Nephron (organoid): ENCODE results near the gene LOXL3.

Source experiments
- H3K27ac Mint-ChIP-seq, 3 experiments: 2 replicates each; pipeline ENCODE4 v1.8.0; 2020; ENCODE audit warnings: mixed read lengths in 3 of 3, mild to moderate bottlenecking in 2 of 3, moderate library complexity in 1 of 3
- H3K27me3 Mint-ChIP-seq: 2 replicates; pipeline ENCODE4 v1.8.0; 2021; ENCODE audit warnings: low read depth, mild to moderate bottlenecking, moderate library complexity, mixed read lengths
- H3K36me3 Mint-ChIP-seq: 2 replicates; pipeline ENCODE4 v1.8.0; 2020; ENCODE audit warnings: low read depth, mixed read lengths
- H3K4me1 Mint-ChIP-seq: 2 replicates; pipeline ENCODE4 v1.8.0; 2020; ENCODE audit warnings: mixed read lengths
- H3K4me3 Mint-ChIP-seq, 3 experiments: 2 replicates each; pipeline ENCODE4 v1.8.0; 2020; ENCODE audit warnings: mild to moderate bottlenecking in 3 of 3, mixed read lengths in 3 of 3, moderate library complexity in 2 of 3
- H3K9me3 Mint-ChIP-seq: 2 replicates; pipeline ENCODE4 v1.8.0; 2020; ENCODE audit warnings: mixed read lengths
- TF ChIP-seq, protein P1 (sequence below), 3 experiments: fragments of 200-600 bp; sonication (generic); IDR thresholded peaks; one replicate each; pipeline ENCODE4 v1.5.0; 2021; ENCODE audit warnings: antibody characterized with exemption in 3 of 3; ENCODE audit not compliant: unreplicated experiment in 3 of 3

The LOXL3 gene

DNA sequence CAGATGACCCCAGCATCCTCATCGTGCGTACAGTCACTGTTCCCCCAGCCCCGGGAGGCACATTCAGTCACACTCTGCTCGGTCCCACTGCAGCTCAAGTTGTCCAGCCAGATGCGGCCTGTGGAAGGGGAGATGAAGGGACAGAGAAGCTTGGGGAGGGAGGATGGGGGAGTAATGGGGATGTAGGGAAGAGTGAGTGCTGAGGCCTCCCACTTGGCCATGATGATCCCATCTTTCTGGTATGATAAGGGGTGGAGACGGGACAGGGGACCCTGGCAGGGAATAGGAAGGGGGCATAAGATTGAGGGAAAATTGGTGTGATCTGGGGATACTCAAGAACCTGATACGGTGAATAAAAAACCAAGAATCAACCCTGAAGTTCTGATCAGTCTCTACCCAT lies 3.5 kb downstream of the LOXL3 start:
- peaks cover 6% of the 10 kb centered on the region for H3K27me3 Mint-ChIP-seq
- H3K4me1 Mint-ChIP-seq, result peaks cover 42% of the 10 kb centered on the region
- H3K4me3 Mint-ChIP-seq, result peak overlapping the region; percentile 71 to 78 (median 77)
- peaks cover 5% of the 10 kb centered on the region for H3K36me3 Mint-ChIP-seq
- no peaks in the 10 kb centered on the region for H3K9me3 Mint-ChIP-seq
- H3K27ac Mint-ChIP-seq, result no peak overlapping the region
- TF ChIP-seq, protein P1, sequence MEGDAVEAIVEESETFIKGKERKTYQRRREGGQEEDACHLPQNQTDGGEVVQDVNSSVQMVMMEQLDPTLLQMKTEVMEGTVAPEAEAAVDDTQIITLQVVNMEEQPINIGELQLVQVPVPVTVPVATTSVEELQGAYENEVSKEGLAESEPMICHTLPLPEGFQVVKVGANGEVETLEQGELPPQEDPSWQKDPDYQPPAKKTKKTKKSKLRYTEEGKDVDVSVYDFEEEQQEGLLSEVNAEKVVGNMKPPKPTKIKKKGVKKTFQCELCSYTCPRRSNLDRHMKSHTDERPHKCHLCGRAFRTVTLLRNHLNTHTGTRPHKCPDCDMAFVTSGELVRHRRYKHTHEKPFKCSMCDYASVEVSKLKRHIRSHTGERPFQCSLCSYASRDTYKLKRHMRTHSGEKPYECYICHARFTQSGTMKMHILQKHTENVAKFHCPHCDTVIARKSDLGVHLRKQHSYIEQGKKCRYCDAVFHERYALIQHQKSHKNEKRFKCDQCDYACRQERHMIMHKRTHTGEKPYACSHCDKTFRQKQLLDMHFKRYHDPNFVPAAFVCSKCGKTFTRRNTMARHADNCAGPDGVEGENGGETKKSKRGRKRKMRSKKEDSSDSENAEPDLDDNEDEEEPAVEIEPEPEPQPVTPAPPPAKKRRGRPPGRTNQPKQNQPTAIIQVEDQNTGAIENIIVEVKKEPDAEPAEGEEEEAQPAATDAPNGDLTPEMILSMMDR (IDR thresholded peaks at IDR 0.05; ENCODE audit: unreplicated experiment in 3 of 3), result no peak

DNA sequence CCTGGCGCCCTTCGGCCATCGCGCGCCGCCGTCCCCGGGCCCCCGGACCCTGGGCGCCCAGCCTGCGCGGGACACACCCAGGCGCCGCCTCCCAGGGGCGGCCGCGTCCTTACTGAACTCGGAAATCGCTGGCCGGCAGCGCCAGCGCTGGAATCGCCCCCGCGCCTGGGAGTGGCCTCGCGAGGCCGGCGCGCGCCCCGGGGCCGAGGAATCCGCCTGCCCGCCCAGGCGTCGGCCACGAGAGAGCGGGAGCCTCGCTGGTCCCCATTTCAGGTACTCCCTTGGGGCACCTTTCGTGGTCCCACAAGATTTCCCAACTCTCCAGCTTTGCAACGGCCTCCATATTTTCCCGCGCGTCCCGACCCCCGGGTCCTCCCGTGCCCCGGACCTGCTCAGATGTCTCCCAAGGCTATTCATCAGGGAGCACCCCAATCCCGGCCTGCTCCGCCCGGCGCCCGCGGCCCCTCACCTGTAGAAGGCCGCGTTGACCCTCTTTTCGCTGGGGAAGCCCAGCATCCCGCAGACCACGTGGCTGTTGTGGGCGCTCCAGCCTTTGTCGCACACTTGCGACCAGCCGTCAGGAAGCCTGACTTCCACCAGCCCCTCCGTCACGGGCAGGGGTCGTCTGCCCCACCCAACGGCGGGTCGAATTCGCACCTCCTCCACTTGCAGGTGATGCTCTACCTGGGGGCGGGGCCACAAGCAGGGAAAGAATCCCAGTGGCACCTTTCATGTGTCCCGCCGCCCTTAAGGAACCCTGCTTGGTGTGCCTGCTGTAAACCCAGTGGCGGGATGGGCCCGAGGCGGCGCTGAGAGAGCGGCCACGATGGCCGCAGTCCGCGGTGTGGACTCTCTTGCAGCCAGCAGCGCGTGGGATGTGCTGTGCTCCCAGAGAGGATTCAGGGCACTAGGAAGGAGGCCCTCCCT lies 4.6 kb downstream of the LOXL3 start:
- peaks cover 5% of the 10 kb centered on the region for H3K36me3 Mint-ChIP-seq
- H3K9me3 Mint-ChIP-seq, result no peaks in the 10 kb centered on the region
- no peak overlapping the region for H3K27ac Mint-ChIP-seq
- TF ChIP-seq, protein P1 (IDR thresholded peaks at IDR 0.05; ENCODE audit: unreplicated experiment in 3 of 3), result no peak
- H3K27me3 Mint-ChIP-seq, result peaks cover 6% of the 10 kb centered on the region
- H3K4me3 Mint-ChIP-seq, result peak overlapping the region; percentile 77 to 78 (median 78)
- peaks cover 42% of the 10 kb centered on the region for H3K4me1 Mint-ChIP-seq

DNA sequence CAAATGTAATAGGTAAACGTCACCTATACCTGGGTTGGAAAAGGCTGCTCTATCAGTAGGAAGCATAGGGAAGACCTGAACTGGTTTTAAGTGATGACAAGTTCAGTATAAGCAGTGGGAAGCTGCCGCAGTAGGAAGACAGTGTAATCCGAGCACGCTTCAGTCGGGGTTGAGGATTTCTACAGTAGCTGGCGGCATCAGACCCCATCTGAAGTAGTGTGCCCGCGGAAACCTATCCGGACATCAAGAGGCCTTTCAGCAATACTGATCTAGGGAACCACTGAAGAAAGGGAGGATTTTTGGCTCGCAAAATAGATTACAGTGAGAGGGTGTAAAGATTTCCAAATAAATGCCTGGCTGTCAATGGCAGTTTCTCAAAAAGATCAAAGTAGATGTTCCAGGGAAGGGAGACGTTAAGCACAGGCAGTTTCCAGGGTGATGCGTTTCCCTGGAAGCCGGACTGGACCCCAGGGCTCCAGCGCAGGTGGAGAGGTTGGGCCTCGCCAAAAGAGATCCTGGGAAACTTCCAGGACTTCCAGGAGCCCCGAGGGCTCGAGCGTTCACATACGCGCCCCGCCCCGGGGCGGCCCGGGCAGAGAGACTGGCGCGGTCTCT lies 5.3 kb downstream of the LOXL3 start:
- TF ChIP-seq, protein P1 (IDR thresholded peaks at IDR 0.05; ENCODE audit: unreplicated experiment in 3 of 3), result no peak
- Mint-ChIP-seq H3K9me3 (no peaks in the 10 kb centered on the region), H3K27me3 (peaks cover 6% of the 10 kb centered on the region), H3K4me3 (peak overlapping the region; percentile 81 to 88 (median 87)), H3K4me1 (peaks cover 37% of the 10 kb centered on the region), H3K36me3 (peaks cover 5% of the 10 kb centered on the region), H3K27ac (peak overlapping the region; percentile 4 to 70 (median 20))

DNA sequence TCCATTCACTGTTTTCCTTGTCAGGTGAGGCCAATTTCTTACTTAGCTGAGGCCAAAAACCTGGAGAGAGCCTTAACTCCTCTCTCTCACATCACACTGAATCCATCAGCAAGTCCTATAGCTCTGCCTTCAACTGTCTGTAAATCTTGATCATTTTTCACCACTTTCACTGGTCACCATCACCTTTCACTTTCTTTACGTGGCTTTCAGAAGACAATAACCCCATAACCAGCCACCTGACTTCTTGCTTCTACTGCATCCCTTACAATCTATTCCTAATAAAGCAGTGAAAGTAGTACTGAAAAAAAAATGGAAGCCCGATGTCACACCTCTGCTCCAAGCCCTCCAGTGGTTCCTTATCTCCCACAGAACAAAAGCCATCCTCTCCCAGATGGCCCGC lies 7.7 kb downstream of the LOXL3 start:
- H3K9me3 Mint-ChIP-seq, result no peaks in the 10 kb centered on the region
- peaks cover 4% of the 10 kb centered on the region for H3K36me3 Mint-ChIP-seq
- H3K4me3 Mint-ChIP-seq, result no peak overlapping the region
- peaks cover 3% of the 10 kb centered on the region for H3K27me3 Mint-ChIP-seq
- TF ChIP-seq, protein P1 (IDR thresholded peaks at IDR 0.05; ENCODE audit: unreplicated experiment in 3 of 3), result no peak
- peaks cover 20% of the 10 kb centered on the region for H3K4me1 Mint-ChIP-seq
- H3K27ac Mint-ChIP-seq, result no peak overlapping the region

DNA sequence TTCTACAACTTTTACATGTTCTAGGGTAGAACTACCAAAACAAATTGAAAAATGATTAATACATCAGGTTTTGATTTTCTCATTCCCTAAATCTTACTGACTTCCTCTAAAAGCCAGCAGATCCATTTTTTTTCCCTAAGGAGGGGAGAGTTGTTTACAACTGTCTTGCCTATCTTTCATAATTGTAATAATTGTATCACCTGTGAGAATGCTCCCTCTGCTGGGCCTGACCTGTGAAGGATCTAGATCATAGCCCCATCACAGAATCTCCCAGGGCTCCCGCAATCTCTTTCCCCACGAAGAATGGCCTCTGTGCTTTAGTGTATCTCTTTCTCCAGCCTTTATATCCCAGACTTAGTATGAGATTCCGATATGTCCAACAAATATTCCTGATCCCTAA lies 9.1 kb downstream of the LOXL3 start:
- H3K9me3 Mint-ChIP-seq, result no peaks in the 10 kb centered on the region
- no peak overlapping the region for H3K4me3 Mint-ChIP-seq
- peaks cover 3% of the 10 kb centered on the region for H3K27me3 Mint-ChIP-seq
- H3K36me3 Mint-ChIP-seq, result peaks cover 7% of the 10 kb centered on the region
- TF ChIP-seq, protein P1 (IDR thresholded peaks at IDR 0.05; ENCODE audit: unreplicated experiment in 3 of 3), result no peak
- no peak overlapping the region for H3K27ac Mint-ChIP-seq
- H3K4me1 Mint-ChIP-seq, result peaks cover 14% of the 10 kb centered on the region
